ENCODE results near the gene OGA. TPM values are rescaled to one million over a fixed set of nuclear protein-coding genes. Genes with fewer than 3 reads are reported as not detected.

The OGA gene
- total RNA-seq, 2 donors from 2014 or later, result 83.3 to 110 TPM

- no peak for DNase-seq
- Histone ChIP-seq H3K9me3 (no peaks in the 10 kb centered on the region), H3K27me3 (no peaks in the 10 kb centered on the region), H3K36me3 (replicated peaks in 1 of 2; ENCODE audit: insufficient read depth in 1 of 2, low read depth in 2 of 2) (no peaks in the 10 kb centered on the region), H3K4me3 (no peak overlapping the region), H3K4me1 (peaks cover 25% of the 10 kb centered on the region), H3K27ac (no peak overlapping the region)
- ATAC-seq, result no peak
- intact Hi-C loops (cut with DNase I), result loop anchor here (10.0 kb wide), 1 partner anchor 176 kb away; no protein-coding TSS in a partner anchor
- no peak for TF ChIP-seq POLR2A (IDR thresholded peaks at IDR 0.05)
- TF ChIP-seq CTCF (IDR thresholded peaks at IDR 0.05), result no peak
- WGBS, 2 donors, result 80 to 84% methylated on average over 5 to 6 of the region's 6 CpGs
Observed at GRCh38 chr10:101838416-101838970, 20.2 kb upstream of the OGA start.

GRCh38 chr10:101837748-101838147, 19.5 kb upstream of the OGA start:
- ATAC-seq (no peak), DNase-seq (no peak)
- no peaks in the 10 kb centered on the region for H3K9me3 ChIP-seq
- no peaks in the 10 kb centered on the region for H3K27me3 ChIP-seq
- no peaks in the 10 kb centered on the region for H3K36me3 ChIP-seq (replicated peaks in 1 of 2; ENCODE audit: insufficient read depth in 1 of 2, low read depth in 2 of 2)
- intact Hi-C loops (cut with DNase I), result loop anchor here (10.0 kb wide), 1 partner anchor 177 kb away; no protein-coding TSS in a partner anchor
- TF ChIP-seq CTCF (IDR thresholded peaks at IDR 0.05) (no peak), POLR2A (IDR thresholded peaks at IDR 0.05) (no peak)
- no peak overlapping the region for H3K27ac ChIP-seq
- peaks cover 25% of the 10 kb centered on the region for H3K4me1 ChIP-seq
- WGBS, 2 donors, result 82 to 91% methylated on average over 2 of the region's 2 CpGs
- no peak overlapping the region for H3K4me3 ChIP-seq

- H3K4me1 ChIP-seq, result peaks cover 29% of the 10 kb centered on the region
- H3K4me3 ChIP-seq, result no peak overlapping the region
- H3K9me3 ChIP-seq, result no peaks in the 10 kb centered on the region
- ATAC-seq (no peak), DNase-seq (no peak)
- intact Hi-C loops (cut with DNase I), result loop anchor here (10.0 kb wide), 1 partner anchor 179 kb away; no protein-coding TSS in a partner anchor
- no peaks in the 10 kb centered on the region for H3K36me3 ChIP-seq (replicated peaks in 1 of 2; ENCODE audit: insufficient read depth in 1 of 2, low read depth in 2 of 2)
- no peaks in the 10 kb centered on the region for H3K27me3 ChIP-seq
- 72 to 93% methylated on average over 3 to 4 of the region's 4 CpGs for WGBS, 2 donors
- H3K27ac ChIP-seq, result no peak overlapping the region
- TF ChIP-seq POLR2A (IDR thresholded peaks at IDR 0.05) (no peak), CTCF (IDR thresholded peaks at IDR 0.05) (no peak)
Observed at GRCh38 chr10:101835362-101835761, 17.1 kb upstream of the OGA start.

GRCh38 chr10:101834341-101834740, 16.1 kb upstream of the OGA start:
- WGBS, 2 donors, result 69 to 89% methylated on average over 7 to 8 of the region's 8 CpGs
- intact Hi-C loops (cut with DNase I), result loop anchor here (10.0 kb wide), 1 partner anchor 180 kb away; no protein-coding TSS in a partner anchor
- H3K9me3 ChIP-seq, result no peaks in the 10 kb centered on the region
- H3K4me3 ChIP-seq, result no peak overlapping the region
- H3K4me1 ChIP-seq, result peaks cover 27% of the 10 kb centered on the region
- no peak overlapping the region for H3K27ac ChIP-seq
- H3K36me3 ChIP-seq (replicated peaks in 1 of 2; ENCODE audit: insufficient read depth in 1 of 2, low read depth in 2 of 2), result no peaks in the 10 kb centered on the region
- ATAC-seq (no peak), DNase-seq (peak in 2 of 4 donors; percentile 20 to 29)
- no peak for TF ChIP-seq CTCF (IDR thresholded peaks at IDR 0.05)
- no peak for TF ChIP-seq POLR2A (IDR thresholded peaks at IDR 0.05)
- H3K27me3 ChIP-seq, result no peaks in the 10 kb centered on the region

GRCh38 chr10:101833466-101833865, 15.2 kb upstream of the OGA start:
- no peak overlapping the region for H3K27ac ChIP-seq
- WGBS, 2 donors, result 67 to 100% methylated on average over 1 of the region's 1 CpG
- ATAC-seq, result no peak

More at GRCh38 chr10:101833466-101833865, 15.2 kb upstream of the OGA start:
- no peaks in the 10 kb centered on the region for H3K27me3 ChIP-seq
- peaks cover 27% of the 10 kb centered on the region for H3K4me1 ChIP-seq
- intact Hi-C loops (cut with DNase I), result loop anchor here (10.0 kb wide), 1 partner anchor 181 kb away; no protein-coding TSS in a partner anchor
- H3K36me3 ChIP-seq (replicated peaks in 1 of 2; ENCODE audit: insufficient read depth in 1 of 2, low read depth in 2 of 2), result no peaks in the 10 kb centered on the region
- no peaks in the 10 kb centered on the region for H3K9me3 ChIP-seq
- no peak overlapping the region for H3K4me3 ChIP-seq
- no peak for DNase-seq
- TF ChIP-seq POLR2A (IDR thresholded peaks at IDR 0.05), result no peak
- no peak for TF ChIP-seq CTCF (IDR thresholded peaks at IDR 0.05)
